GM12892 (cell line): ENCODE results near the gene BIN2.
A peak's percentile ranks its signal among the peaks of the same experiment; 100 is the strongest.
"Not testable (repeated sequence)": the region's sequence is repeated elsewhere in the genome, so short reads cannot be mapped to it uniquely, and the experiment has no call there.

Source experiments
- DNase-seq: peaks from one replicate; pipeline ENCODE4 v3.0.0; 2011; ENCODE audit not compliant: insufficient read length
- FAIRE-seq: peaks from 2 replicates; lab custom pipeline; 2011; peaks lifted over from hg19 to GRCh38; lab: Jason Lieb, UNC
- POLR2A ChIP-seq: IDR thresholded peaks from 2 replicates; pipeline ENCODE4 v1.6.1; 2011; ENCODE audit warnings: low read depth, low read length, control low read depth
- POLR2AphosphoS5 ChIP-seq: IDR thresholded peaks from 2 replicates; pipeline ENCODE4 v1.6.1; 2011; ENCODE audit warnings: low read depth, low read length, control low read depth
- TAF1 ChIP-seq: IDR thresholded peaks from 2 replicates; pipeline ENCODE4 v1.6.1; 2011; ENCODE audit warnings: low read depth, mild to moderate bottlenecking, control low read depth, low read length, borderline replicate concordance

Gene BIN2

GRCh38 chr12:51343201-51343600 is 19.2 kb upstream of the BIN2 start:
- no peak for TF ChIP-seq POLR2AphosphoS5
- FAIRE-seq (peak; percentile 70), DNase-seq (no peak)

GRCh38 chr12:51342416-51342815 is 18.4 kb upstream of the BIN2 start:
- DNase-seq (no peak), FAIRE-seq (no peak)
- TF ChIP-seq TAF1 = no peak
- no peak for TF ChIP-seq POLR2A
- TF ChIP-seq POLR2AphosphoS5 = no peak

DNA sequence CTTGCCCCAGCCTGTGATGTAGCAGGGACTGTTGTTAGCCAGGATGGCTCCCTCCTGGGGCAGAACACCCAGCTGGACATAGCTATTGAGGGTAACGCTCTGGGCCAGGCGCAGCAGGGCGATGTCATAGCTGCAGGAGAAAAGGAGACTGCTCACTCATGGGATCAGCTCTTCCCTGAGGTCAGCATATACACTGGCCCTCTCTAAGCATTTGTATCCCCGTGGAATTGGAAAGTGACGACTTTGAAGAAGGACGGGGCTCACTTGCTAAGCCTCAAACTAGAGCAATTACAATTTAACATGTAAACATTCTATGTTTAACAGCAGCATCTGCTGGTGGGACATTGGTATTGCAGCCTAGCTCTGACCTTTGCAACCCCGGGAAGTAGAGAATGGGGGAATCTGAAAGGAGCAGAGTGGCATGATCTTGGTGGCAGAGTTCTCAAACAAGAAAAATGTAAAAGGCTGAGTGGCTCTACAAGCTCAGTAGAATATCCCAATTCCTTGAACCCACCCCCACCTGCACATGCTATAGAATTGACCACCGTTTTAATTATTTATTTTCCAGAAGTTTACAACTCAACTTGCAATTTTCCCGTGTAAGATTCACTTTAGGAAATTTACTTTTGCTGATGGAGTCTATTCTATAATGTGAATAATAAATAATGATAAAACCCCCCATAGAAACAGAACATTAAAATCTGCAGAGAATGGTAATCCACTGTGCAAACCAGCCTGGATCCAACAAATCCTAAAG is 17.5 kb upstream of the BIN2 start:
- DNase-seq (peak; percentile 50), FAIRE-seq (peak; percentile 94)

DNA sequence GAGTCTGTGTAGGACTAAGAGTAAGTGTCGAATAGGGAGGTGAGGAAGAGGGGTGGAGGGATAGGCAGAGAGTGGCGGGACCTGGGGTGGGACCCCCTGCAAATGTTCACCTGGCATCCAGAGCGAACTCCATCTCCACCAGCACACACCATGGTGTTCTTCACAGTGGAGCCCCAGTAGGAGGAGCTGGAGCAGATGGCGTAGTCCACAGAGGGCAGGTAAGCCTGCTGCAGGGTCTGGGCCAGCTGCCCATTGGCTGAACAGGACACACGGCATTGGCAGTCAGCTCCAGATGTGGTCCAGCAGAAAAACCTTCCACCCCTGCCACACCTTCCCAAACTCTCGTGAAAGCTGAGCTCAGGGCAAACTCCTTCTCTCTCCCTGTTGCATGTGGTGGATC is 15.8 kb upstream of the BIN2 start:
- DNase-seq = no peak
- no peak for FAIRE-seq
- TF ChIP-seq POLR2A (no peak), POLR2AphosphoS5 (no peak), TAF1 (no peak)

More for the DNA sequence above, 17.5 kb upstream of the BIN2 start:
- TF ChIP-seq TAF1 (no peak), POLR2A (no peak), POLR2AphosphoS5 (no peak)

- DNase-seq, FAIRE-seq: not testable (repeated sequence)
Observed at GRCh38 chr12:51337336-51337735, 13.4 kb upstream of the BIN2 start.

- DNase-seq (no peak), FAIRE-seq (no peak)
- TF ChIP-seq POLR2A = no peak
- no peak for TF ChIP-seq TAF1
- no peak for TF ChIP-seq POLR2AphosphoS5
Observed at GRCh38 chr12:51335931-51336330, 12.0 kb upstream of the BIN2 start.

- DNase-seq (no peak), FAIRE-seq (no peak)
- TF ChIP-seq POLR2AphosphoS5 (no peak), TAF1 (no peak)
Observed at GRCh38 chr12:51334764-51335163, 10.8 kb upstream of the BIN2 start.

GRCh38 chr12:51333536-51333935 is 9.6 kb upstream of the BIN2 start:
- FAIRE-seq (no peak), DNase-seq (no peak)
- TF ChIP-seq POLR2A (no peak), POLR2AphosphoS5 (no peak), TAF1 (no peak)

DNA sequence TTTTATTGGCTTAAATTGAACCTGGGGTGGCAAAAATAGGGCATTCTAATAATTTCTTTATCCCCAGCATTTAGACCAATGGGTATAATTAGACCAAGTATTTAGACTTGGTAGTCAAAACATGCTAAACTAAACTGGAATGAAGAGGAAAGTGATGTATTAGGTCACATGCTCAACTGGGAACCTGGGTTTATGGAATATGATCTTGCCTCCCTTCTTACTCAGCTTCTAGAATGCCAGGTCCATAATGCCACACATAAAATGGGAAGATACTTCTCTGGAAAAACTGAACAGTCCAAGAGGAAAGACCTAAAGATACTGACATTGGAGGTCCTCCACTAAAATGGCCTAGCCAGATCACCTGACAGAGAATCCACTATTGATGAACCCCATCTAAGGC is 6.2 kb upstream of the BIN2 start:
- FAIRE-seq (no peak), DNase-seq (no peak)
- TF ChIP-seq TAF1 = no peak
- no peak for TF ChIP-seq POLR2AphosphoS5
- TF ChIP-seq POLR2A = no peak

DNA sequence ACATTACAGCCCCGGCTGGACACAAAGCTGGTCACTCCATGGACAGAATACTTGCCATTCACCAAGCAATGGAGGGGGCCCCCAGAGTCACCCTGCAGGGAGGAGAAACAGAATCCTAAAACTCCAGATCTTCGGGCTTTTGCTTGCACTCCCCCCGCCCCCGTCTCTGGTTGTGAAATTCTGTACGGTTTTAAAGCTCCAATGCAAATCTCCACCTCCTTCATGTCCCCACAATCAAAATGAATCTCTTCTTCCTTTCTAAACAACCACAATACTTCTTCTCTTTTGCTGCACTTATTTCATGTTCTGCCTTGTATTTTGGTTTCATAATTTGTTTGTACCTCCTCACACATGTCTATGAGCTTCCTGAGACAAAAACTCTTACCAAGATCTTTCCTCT is 5.8 kb upstream of the BIN2 start:
- FAIRE-seq (no peak), DNase-seq (no peak)
- TF ChIP-seq POLR2AphosphoS5 = no peak
- TF ChIP-seq TAF1 = no peak
- TF ChIP-seq POLR2A = no peak

DNA sequence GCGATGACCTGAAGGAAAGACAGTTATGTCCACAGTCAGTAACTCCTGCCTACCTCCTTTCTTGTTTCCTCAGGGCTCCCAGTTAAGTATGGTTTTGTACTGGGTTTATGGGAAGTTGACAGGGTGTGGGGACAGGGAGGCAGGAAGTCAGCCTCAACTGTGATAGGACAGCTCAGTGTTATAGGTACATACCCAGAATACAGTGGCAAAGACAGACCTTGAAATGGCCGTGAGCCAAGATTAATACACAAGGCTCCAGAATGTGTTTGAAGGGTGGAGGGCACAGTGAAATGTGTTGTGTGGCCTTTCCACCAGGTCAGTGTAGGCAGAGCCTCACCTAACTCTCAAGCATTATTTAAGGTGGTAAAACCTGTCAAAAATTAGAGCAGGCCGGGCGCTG is 4.6 kb upstream of the BIN2 start:
- TF ChIP-seq POLR2AphosphoS5 = no peak
- no peak for TF ChIP-seq POLR2A
- TF ChIP-seq TAF1 = no peak
- no peak for DNase-seq

GRCh38 chr12:51326698-51327439 is 2.9 kb upstream of the BIN2 start:
- no peak for TF ChIP-seq TAF1
- TF ChIP-seq POLR2A = no peak
- no peak for TF ChIP-seq POLR2AphosphoS5
- peak; percentile 56 for FAIRE-seq
- DNase-seq = peak; percentile 56

More for the DNA sequence above, 4.6 kb upstream of the BIN2 start:
- no peak for FAIRE-seq
